COLO668 (cell line): ENCODE measurements around the gene UQCC5.
A peak's percentile ranks its signal among the peaks of the same experiment; 100 is the strongest.
"Not testable (repeated sequence)": the region's sequence is repeated elsewhere in the genome, so short reads cannot be mapped to it uniquely, and the experiment has no call there.

Source experiments
- DNase-seq: peaks from one replicate; lab custom pipeline; 2025; ENCODE audit not compliant: unreplicated experiment; lab: John Stamatoyannopoulos, UW

Gene UQCC5

GRCh38 chr3:52521881-52522650 lies 14.3 kb upstream of the UQCC5 start:
- no peak for DNase-seq

- DNase-seq, result no peak
Observed at GRCh38 chr3:52522651-52523251, 13.7 kb upstream of the UQCC5 start.

GRCh38 chr3:52523386-52524257 lies 12.8 kb upstream of the UQCC5 start:
- DNase-seq, result no peak

- no peak for DNase-seq
Observed at GRCh38 chr3:52524258-52524751, 12.1 kb upstream of the UQCC5 start.

- peak; percentile 5 for DNase-seq
Observed at GRCh38 chr3:52524752-52525679, 11.4 kb upstream of the UQCC5 start.

- DNase-seq, result no peak
Observed at GRCh38 chr3:52525680-52526561, 10.5 kb upstream of the UQCC5 start.

- not testable (repeated sequence) for DNase-seq
Observed at GRCh38 chr3:52526671-52527038, 9.8 kb upstream of the UQCC5 start.

- no peak for DNase-seq
Observed at GRCh38 chr3:52527039-52527731, 9.2 kb upstream of the UQCC5 start.

GRCh38 chr3:52527732-52528585 lies 8.4 kb upstream of the UQCC5 start:
- DNase-seq, result no peak

GRCh38 chr3:52528586-52529375 lies 7.6 kb upstream of the UQCC5 start:
- DNase-seq, result no peak

- DNase-seq, result no peak
Observed at GRCh38 chr3:52529376-52530333, 6.8 kb upstream of the UQCC5 start.

GRCh38 chr3:52530918-52531826 lies 5.2 kb upstream of the UQCC5 start:
- DNase-seq, result no peak

GRCh38 chr3:52531860-52532516 lies 4.4 kb upstream of the UQCC5 start:
- no peak for DNase-seq

- DNase-seq, result peak; percentile 35
Observed at GRCh38 chr3:52532517-52532837, 3.9 kb upstream of the UQCC5 start.
